Limb (tissue), 2 donors: ENCODE measurements around the gene VPREB1.
"Not testable (repeated sequence)": the region's sequence is repeated elsewhere in the genome, so short reads cannot be mapped to it uniquely, and the experiment has no call there.

Experiments
- DNase-seq, 2 donors: peaks; one replicate each; pipeline ENCODE4 v3.0.0-alpha.2; 2016; ENCODE audit errors: extremely low spot score in 2 of 2

The VPREB1 gene

DNA sequence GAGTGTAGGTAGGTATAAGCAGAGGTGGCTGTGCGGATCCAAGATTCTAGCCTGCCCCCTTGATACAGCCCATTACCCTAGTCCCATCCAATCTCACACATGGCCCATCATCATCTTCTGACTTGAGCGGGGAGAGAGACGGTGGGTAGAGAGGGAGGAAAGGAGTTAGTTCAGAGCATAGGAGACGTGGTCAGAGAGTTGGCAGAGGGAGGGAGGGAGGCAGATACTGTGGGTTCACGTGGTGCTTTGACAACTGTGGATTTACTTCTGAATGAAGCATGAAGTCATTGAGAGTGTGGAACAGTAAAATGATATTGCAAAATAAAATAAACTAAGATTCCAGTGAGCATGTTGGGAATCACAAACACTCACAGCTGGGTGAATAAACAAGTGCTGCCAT lies 31.4 kb upstream of the VPREB1 start:
- DNase-seq, result no peak

DNA sequence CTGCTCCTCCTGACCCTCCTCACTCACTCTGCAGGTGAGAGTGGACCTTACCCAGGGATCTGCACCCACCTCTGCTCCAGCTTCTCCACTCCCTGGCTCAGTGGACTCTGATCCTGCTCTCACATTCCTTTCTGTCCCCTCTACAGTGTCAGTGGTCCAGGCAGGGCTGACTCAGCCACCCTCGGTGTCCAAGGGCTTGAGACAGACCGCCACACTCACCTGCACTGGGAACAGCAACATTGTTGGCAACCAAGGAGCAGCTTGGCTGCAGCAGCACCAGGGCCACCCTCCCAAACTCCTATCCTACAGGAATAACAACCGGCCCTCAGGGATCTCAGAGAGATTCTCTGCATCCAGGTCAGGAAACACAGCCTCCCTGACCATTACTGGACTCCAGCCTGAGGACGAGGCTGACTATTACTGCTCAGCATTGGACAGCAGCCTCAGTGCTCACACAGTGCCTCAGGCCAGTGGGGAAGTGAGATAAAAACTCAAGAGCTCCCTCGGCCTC lies 29.7 kb upstream of the VPREB1 start:
- no peak for DNase-seq

DNA sequence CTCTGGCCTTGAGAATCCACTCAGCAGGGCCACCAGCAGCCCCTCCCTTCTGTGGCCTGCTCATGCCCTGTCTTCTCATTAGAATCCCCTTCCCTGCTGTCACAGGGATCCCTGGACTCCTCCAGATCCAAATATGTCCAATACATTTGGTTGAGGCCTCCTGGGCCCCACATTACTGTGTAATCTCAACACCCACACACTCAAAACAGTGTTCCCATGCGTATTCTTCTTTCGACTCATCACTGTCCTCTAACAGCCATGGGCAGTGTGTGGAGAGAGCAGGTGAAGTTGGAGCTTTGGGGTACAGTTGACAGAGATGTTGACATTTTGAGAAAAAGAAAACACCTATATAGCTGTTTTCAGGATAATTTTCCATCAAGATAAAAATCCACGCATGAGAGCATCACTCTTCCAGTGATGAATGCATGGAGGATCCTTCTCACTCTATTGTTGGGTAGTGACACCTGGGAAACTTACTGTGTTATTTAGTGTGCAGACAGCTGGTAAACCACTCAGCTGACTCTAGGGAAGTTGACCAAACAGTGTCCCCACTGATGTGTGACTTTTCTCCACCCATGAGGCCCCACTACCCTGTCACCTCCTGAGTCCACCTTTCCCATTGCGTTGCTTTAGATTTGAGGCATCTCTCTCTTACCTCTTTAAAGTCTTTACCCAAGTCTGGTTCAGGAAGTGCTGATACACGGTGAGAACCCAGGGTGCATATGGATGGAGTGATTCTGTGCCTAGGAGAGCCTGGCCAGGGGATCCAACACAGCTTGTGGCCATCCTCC lies 28.7 kb upstream of the VPREB1 start:
- no peak for DNase-seq

DNA sequence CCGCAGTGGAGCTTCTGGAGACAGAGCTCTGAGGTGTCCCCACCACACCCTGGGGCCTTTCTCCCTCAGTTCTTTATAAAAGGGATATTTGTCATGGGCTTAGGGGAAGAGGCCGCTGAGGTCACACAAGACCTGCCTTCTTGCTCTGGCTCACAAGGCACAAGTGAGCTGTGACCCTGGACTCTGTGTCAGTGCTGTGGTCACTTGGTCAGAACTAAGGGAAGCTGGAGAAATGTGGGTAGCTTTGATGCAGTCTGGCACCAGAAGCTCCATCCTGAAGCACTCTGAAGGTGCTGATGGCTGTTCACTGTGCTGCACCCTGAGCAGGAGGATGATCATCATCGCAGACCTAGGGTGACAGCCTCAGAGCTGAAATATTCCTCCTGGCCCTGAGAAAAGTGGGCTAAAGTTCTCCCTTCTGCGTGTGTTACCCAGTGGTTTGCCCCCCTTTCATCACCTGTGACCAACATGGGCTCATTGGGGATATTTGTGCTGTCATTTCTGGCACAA lies 28.1 kb upstream of the VPREB1 start:
- no peak for DNase-seq

DNA sequence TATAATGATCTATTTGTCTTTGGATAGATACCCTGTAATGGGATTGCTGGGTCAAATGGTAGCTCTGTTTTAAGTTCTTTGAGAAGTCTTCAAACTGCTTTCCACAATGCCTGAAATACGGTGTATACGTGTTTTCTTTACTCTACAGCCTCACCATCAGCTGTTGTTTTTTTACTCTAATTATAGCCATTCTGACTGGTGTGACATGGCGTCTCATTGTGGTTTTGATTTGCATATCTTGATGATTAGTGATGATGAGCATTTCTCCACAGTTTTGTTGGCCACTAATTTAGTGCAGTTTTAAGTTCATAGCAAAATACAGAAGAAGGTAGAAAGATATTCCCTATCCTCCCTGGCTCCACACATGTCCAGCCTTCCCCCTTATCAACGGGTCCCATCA lies 26.3 kb upstream of the VPREB1 start:
- DNase-seq, result no peak

DNA sequence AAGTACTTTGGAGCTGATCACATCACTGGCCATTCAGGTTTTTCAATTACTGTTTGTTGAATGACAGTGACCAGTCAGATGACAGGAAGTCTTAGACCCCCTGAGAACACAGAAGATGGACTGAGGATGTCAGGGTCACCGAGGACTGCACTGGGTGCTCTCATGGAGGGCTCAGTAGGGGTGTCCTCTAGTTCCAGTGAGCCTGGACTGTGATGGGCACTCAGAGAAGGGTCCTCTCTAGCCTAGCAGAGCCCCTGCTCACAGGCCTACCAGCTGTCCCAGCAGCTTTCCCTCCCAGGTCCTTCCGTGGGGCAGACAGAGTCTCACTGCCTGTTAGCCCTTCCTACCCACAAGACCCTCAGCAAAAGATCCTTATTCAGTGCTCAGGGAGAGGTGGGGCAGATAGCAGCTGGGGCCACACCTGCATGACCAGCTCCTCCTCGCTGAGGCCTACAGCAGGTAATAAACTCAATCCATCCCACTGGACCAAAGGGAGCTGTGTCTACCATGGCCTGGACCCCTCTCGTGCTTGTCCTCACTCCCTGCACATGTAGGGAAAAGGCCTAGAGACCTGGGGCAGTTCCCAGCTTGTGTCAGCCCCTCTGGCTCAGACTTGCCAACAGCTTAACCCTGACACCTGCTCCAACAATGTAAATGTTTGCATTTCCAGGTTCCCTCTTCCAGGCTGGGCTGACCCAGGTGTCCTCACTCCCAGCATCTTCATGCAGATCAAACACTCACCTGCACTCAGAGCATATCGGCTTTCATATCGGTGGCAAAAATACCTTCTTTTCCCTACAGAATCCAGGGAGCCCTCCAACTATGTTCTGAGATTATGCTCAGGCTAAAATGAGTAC lies 25.2 kb upstream of the VPREB1 start:
- no peak for DNase-seq

DNA sequence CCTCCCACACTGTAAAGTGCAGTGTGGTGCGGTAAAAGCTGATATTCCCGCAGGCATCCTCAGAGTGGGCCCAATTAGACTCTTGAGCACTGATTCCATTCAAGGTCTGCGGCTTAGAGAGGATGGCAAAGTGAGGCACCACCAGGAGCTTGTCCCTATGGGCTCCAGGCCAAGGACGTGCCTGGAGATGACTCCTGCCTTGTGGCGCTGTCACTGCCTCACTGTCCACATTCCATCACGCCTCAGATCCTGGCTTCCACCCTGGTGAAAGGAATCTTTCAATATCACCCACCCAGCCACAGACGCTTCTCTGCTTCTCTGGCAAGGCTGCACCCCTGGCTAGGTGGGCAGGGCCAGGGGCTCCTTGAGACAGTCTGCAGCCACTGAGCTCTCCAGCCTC lies 23.5 kb upstream of the VPREB1 start:
- DNase-seq, result not testable (repeated sequence)

DNA sequence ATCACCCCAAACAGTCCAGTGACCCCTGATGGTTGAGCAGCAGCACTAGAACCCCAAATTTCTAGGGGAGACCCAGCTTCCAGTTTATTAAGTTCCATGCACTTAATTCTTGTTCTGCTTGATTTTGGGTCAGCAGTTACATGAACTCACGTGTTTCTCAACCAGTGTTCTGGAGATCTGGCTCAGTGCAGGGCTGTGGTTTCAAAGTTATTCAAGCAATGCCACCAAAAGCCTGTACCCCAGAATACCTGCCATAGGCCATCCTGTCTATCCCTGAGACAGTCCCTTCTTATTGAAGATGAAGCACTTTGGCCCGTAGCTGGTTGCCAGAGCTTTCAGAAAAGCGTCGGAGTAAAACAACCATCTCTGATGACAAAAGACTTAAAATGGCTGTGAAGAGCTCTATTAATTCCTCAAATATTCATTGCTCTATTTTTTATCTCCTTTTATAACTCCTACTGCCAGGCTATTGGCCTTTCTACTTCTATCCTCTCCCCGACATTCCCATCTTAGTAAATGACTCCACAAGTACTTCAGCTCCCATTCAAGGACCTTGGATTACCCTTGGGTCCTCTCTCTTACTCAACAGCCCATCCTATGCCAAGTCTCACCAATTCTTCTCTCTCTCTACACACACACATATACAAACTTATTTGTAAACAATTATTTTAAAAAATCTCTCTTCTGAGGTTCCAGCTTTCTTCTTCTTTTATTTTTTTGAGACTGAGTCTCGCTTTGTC lies 18.0 kb upstream of the VPREB1 start:
- DNase-seq, result no peak

DNA sequence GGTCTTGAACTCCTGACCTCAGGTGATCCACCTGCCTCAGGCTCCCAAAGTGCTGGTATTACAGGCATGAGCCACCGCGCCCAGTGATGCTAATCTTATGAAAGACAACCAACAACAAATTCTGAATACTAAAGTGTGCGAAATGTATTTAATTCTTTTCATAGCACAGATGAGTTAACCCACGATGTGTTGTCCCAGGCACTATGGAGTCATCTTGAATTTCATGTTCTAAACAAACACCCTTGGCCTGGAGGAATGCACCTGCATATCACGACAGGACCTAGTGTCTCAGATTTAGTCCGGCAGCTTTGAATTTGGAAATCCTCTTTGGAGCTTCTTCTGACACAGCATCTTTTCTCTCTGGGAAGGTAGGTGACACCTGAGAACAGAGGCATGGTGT lies 16.2 kb upstream of the VPREB1 start:
- no peak for DNase-seq

DNA sequence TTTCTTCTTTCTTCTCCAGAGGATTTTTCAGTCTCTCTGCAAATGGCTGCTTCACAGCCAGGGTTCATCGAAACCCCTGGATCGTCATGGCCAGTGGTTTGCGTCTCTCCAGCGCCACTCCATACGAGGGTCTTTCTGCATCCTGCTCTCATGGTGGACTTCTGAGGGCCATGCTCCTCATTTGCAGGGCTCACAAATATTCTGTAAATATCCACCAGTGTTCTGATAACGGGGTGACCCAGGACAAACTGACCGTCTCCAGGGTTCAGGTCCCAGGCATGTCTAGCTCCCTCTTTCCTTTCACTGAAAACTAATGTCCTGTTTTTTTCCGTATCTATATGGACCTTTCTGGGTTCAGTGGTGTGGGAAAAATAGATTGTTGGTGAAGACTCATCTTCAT lies 15.7 kb upstream of the VPREB1 start:
- no peak for DNase-seq

DNA sequence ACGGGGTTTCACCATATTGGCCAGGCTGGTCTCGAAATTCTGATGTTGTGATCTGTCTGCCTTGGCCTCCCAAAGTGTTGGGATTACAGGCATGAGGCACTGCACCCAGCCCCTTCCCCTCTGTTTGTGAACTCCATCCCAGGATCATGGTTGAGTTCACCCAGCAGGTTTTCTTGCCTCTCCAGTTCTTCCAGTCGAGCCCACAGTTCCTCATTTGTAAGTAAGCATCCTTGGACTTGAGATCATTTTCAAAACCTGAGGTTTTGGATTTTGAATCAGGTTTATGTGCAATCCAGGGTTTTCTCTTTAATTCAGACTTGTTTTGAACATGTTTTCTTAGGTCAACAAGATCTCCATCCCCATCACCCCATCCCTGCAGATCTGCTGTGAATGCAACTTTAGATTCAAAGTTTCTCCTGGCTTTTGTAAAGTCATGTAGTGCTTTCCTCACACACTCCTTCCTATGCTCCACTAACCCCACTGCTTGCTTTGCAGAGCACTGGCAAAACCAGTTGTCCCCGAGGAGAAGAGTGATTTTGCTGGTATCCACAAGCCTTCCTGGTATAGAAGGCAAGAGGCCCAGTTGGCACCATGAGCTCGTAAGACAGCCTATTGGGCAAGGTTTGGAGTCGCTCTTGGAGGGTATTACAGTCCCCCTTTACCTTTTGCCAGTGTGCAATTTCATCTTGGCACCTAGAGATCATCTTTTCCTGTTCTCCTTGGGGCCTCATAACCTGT lies 14.7 kb upstream of the VPREB1 start:
- no peak for DNase-seq

DNA sequence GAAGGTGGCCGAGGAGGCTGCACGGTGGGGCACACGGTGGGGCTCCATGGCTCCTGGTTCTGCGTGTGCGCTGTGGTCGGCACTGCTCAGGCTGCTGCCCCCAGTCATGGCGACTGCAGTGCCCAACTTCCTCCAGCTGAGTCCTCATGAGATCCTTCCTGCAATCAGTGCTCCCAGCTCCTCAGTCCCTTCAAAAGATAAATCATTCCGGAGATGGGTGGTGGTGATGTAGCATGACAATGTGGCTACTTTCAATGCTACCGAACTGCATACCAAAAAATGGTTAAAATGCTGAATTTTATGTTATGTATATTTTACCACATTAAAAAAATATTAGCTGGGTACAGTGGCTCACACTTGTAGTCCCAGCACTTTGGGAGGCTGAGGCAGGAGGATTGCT lies 14.1 kb upstream of the VPREB1 start:
- no peak for DNase-seq

DNA sequence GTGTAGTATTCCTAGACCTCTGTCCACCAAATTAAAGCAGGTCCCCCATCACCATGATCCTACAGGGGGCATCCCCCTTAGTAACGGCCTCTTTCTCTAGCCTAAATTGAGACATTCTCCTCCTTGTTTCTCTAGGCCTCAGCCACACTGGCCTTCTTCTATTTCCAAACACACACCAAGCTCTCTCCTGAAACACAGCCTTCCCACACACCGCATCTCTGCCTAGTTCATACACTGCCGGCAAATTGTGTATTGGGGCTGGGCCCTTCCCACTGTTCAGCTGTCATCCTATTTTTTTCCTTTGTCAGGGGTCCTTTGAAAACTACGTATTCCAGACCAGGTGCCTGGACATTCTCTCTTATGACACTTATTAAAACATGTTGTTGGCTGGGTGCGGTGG lies 11.5 kb upstream of the VPREB1 start:
- no peak for DNase-seq

DNA sequence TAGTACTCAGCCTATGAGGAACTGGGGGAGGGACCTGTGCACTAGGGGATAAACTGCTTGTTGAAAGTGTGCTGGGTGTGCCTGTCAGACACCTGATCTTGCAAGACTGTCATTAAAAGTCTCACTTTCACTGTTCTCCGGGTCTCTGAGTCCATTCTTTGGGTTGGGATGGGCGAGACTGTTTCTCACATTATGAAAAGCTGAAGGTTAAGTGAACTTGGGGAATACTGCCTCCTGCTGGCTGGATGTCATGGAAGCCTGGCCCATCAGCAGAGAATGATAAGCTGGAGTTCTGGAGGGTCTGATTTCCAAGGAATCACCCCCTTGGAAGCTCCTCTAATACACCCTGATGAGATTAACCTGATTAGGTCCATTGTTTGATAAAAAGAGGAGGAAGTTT lies 9.0 kb upstream of the VPREB1 start:
- DNase-seq, result no peak

DNA sequence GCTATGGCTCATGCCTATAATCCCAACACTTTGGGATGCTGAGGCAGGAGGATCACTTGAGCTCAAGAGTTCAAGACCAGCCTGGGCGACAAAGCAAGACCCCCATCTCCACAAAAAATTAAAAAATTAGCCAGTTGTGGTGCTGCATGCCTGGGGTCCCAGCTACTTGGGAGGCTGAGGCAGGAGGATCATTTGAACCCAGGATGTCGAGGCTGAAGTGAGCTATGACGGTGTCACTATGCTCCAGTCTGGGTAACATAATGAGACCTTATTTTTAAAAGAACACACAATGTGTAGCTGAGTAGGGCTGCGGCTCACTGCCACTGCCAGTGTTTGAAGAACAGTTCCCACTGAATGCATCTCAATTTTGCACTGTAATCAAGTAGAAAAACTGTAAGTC lies 7.1 kb upstream of the VPREB1 start:
- DNase-seq, result no peak

DNA sequence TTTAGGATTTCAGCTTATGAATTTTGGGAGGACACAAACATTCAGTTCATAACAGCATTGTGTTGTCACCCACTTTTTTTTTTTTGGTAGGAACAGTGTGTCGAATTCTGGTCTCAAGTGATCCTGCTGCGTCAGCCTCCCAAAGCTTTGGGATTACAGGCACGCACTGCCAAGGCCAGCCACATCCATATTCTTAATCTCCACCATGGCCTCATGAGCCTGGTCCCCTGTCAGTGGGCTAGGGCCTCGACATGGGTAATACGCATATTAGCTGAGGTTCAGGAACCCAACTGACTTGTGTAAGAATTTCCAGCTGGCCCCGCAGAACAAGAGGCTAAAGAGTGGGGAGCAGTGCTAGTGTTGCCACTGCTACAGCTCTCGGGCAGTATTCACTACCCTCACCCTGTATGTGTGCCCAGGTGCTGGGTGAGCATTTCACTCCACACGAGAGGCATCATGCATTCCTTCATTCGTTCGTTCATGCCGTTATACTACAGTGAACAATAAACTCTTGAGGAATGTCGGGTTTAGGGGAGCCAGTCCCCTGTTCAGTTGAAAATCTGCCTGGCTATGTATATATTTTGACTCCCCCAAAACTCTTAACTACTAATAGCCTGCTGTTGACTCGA lies 5.2 kb upstream of the VPREB1 start:
- no peak for DNase-seq

DNA sequence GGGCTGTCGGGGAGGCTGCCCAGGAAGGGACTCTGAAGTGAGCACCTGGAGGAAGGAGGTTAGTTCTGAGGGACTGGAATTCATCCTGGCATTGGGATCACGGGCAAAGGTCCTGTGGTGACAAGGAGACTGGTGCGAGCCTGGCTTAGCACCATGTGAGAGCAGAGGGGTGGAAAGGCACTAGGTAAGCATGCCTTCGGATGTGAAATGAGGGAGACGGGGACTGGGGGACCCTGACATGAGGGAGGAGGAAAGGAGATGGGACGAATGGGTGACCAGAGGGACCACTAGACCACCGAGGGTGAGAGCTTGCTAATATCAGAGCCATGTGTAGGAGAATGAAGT lies 3.1 kb upstream of the VPREB1 start:
- no peak for DNase-seq

DNA sequence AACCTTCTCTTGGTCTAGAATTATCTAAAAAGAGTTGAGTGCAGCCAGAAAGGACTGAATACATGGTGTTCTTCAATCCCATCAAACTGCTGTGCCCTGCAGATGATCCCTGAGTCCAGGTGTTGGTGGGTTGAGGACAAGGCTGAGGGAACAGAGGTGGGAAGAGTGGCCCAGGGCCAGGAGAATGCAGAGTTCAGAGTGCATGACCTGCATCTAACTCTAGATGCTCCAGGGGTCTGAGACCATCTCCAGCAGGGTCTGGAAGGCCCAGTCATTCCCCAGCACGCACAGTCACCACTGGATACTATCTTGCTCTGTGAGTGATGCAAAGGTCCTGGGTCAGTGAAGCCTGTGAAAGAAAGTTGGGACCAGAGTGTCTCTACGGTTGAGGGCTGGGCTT lies 2.1 kb upstream of the VPREB1 start:
- DNase-seq, result no peak

DNA sequence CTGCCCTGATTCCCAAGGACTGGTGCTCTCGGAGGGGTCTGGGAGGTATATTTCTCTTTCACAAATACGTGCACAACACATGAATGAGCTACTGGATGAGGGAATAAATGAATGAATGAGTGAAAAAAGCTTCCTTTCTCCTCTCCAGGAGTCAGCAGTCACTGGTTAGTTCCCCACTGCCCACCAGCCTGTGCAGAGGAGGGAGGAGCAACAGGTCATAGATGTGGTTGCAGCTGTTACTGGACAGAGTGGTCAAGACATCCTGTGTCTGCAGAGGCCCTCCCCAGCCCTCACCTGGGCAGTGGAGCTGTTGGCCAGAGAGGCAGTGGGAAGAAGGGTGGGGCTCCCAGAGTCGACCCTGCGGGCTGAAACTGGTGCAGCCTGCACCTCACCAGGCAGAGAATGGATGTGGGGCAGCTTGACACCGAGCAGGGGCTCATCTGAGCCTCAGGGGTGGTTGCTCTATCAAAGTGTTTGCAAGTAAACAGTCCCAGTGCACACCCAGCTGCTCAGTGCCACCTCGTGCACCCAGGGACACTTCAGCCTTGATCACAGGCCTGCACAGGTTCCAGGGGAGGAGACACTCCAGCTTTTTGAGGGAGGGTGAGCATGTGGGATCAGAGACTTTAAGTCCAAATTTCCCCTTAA lies 1.4 kb upstream of the VPREB1 start:
- no peak for DNase-seq

DNA sequence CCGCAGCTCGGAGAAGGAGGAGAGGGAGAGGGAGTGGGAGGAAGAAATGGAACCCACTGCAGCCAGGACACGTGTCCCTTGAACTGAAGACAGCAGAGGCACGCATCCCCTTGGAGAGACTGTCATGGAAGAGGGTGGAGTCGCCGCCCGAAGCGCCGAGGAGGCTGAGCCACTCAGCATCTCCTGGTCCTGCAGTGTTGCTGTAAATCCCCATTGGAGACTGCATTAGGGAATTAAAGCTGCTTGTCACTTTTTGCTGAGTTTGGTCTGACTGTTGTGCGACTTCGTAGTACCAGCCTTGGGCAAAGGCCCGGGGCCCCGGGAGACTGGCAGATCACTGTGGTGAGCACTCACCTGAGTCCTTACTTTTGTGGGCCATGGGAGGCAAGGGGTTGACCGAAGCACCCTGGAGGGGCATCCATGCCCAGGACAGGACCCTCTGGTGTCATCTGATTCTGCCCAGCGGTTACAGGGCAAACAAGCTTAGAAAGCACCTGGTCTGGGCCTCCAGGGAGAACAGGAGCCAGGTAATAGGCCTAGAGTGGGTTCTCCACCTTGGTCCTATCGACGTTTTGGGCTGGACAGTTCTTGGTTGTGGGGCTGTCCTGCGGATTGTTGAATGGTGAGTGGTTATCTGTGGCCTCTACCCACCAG lies 797 bp downstream of the VPREB1 start:
- DNase-seq, result no peak
